ENCODE measurements around the gene PCP4L1. TPM values are rescaled to one million over a fixed set of nuclear protein-coding genes. Genes with fewer than 3 reads are reported as not detected.
"Not testable (repeated sequence)": the region's sequence is repeated elsewhere in the genome, so short reads cannot be mapped to it uniquely, and the experiment has no call there.

Gene PCP4L1
- total and polyA plus RNA-seq, 2 donors (not counting 1 experiment from before 2014, with no cell fraction given): not detected

DNA sequence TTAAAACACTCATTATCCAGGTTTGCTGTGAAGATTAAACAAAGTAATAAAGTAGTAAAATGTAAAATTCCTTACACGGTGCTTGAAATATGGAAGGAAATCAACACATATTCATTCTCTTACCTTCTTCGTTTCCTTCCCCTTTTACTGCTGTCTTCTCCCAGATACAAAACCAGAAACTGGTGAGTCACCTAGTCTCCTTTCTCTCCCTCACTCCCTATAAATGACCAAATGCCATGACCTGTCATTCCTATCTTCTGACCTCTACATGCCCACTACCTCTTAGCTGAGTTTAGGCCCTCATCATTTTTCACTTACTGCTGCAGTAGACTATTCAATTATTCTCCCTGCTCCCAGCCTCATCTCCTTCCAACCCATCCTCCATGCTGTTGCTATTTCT lies 16.2 kb upstream of the PCP4L1 start:
- H2AFZ ChIP-seq (ENCODE audit: low read length): no peak overlapping the region
- H3K4me3 ChIP-seq (replicated peaks in 1 of 4; ENCODE audit: control extremely low read depth in 1 of 4, insufficient read depth in 1 of 4, low read depth in 3 of 4, low read length in 4 of 4): no peak overlapping the region
- DNase-seq (ENCODE audit: low read depth in 2 of 2): no peak
- H3K4me2 ChIP-seq (ENCODE audit: extremely low read depth, insufficient read depth, low read length): no peak overlapping the region
- no peaks in the 10 kb centered on the region for H3K9me3 ChIP-seq (ENCODE audit: control insufficient read depth, insufficient read depth, low read depth, low read length)
- no peak for TF ChIP-seq EZH2 (IDR thresholded peaks at IDR 0.05; ENCODE audit: low read length, missing control alignments)
- TF ChIP-seq, protein P1, sequence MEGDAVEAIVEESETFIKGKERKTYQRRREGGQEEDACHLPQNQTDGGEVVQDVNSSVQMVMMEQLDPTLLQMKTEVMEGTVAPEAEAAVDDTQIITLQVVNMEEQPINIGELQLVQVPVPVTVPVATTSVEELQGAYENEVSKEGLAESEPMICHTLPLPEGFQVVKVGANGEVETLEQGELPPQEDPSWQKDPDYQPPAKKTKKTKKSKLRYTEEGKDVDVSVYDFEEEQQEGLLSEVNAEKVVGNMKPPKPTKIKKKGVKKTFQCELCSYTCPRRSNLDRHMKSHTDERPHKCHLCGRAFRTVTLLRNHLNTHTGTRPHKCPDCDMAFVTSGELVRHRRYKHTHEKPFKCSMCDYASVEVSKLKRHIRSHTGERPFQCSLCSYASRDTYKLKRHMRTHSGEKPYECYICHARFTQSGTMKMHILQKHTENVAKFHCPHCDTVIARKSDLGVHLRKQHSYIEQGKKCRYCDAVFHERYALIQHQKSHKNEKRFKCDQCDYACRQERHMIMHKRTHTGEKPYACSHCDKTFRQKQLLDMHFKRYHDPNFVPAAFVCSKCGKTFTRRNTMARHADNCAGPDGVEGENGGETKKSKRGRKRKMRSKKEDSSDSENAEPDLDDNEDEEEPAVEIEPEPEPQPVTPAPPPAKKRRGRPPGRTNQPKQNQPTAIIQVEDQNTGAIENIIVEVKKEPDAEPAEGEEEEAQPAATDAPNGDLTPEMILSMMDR (conservative IDR thresholded peaks at IDR 0.05 in 1 of 2, IDR thresholded peaks at IDR 0.05 in 1 of 2; ENCODE audit: low read depth in 1 of 2, low read length in 2 of 2): no peak
- H3K9ac ChIP-seq (ENCODE audit: insufficient read depth, low read length): no peak overlapping the region
- no peaks in the 10 kb centered on the region for H3K27me3 ChIP-seq (ENCODE audit: control insufficient read depth, insufficient read depth, low read length)
- no peaks in the 10 kb centered on the region for H3K4me1 ChIP-seq (ENCODE audit: control insufficient read depth, extremely low read depth, insufficient read depth, low read length)
- no peaks in the 10 kb centered on the region for H4K20me1 ChIP-seq (ENCODE audit: control insufficient read depth, extremely low read depth, insufficient read depth, low read length)
- H3K36me3 ChIP-seq (ENCODE audit: control insufficient read depth, insufficient read depth, low read length): no peaks in the 10 kb centered on the region
- no peak overlapping the region for H3K27ac ChIP-seq (ENCODE audit: insufficient read depth, low read length)
- H3K79me2 ChIP-seq (ENCODE audit: control insufficient read depth, insufficient read depth, low read length): no peaks in the 10 kb centered on the region

DNA sequence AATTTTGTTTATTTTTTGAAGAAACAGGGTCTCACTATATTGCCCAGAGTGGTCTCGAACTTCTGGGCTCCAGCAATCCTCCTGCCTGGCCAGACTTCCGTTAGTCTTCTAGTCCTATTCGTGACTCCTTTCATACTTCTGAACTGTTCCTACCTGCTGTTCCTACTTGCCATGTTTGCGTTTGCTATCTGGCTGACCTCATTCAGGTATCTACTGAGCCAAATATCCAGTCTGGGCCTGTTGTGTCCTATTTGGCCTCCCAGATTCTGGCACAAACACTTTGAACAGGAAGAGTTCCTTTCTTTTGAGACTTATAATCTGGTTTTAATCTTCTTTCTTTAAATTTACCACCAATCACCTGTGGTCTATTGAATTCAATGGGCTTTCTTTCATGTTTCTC lies 13.7 kb upstream of the PCP4L1 start:
- TF ChIP-seq, protein P1 (conservative IDR thresholded peaks at IDR 0.05 in 1 of 2, IDR thresholded peaks at IDR 0.05 in 1 of 2; ENCODE audit: low read depth in 1 of 2, low read length in 2 of 2): no peak
- no peak for TF ChIP-seq EZH2 (IDR thresholded peaks at IDR 0.05; ENCODE audit: low read length, missing control alignments)
- Histone ChIP-seq H3K27ac (ENCODE audit: insufficient read depth, low read length) (no peak overlapping the region), H3K4me3 (replicated peaks in 1 of 4; ENCODE audit: control extremely low read depth in 1 of 4, insufficient read depth in 1 of 4, low read depth in 3 of 4, low read length in 4 of 4) (no peak overlapping the region), H2AFZ (ENCODE audit: low read length) (no peak overlapping the region), H3K4me2 (ENCODE audit: extremely low read depth, insufficient read depth, low read length) (no peak overlapping the region), H3K79me2 (ENCODE audit: control insufficient read depth, insufficient read depth, low read length) (no peaks in the 10 kb centered on the region), H3K4me1 (ENCODE audit: control insufficient read depth, extremely low read depth, insufficient read depth, low read length) (no peaks in the 10 kb centered on the region), H3K36me3 (ENCODE audit: control insufficient read depth, insufficient read depth, low read length) (no peaks in the 10 kb centered on the region), H4K20me1 (ENCODE audit: control insufficient read depth, extremely low read depth, insufficient read depth, low read length) (no peaks in the 10 kb centered on the region), H3K27me3 (ENCODE audit: control insufficient read depth, insufficient read depth, low read length) (peaks cover 3% of the 10 kb centered on the region), H3K9ac (ENCODE audit: insufficient read depth, low read length) (no peak overlapping the region), H3K9me3 (ENCODE audit: control insufficient read depth, insufficient read depth, low read depth, low read length) (no peaks in the 10 kb centered on the region)
- no peak for DNase-seq (ENCODE audit: low read depth in 2 of 2)

DNA sequence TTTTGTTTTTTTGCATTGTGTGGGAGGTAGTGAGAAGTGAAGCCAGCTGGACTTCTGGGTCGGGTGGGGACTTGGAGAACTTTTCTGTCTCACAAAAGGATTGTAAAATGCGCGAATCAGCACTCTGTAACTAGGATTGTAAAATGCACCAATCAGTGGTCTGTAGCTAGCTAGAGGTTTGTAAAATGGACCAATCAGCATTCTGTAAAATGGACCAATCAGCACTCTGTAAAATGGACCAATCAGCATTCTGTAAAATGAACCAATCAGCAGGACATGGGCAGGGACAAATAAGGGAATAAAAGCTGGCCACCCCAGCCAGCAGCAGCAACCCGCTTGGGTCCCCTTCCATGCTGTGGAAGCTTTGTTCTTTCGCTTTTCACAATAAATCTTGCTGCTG lies 8.4 kb upstream of the PCP4L1 start:
- not testable (repeated sequence) for H3K27me3 ChIP-seq (ENCODE audit: control insufficient read depth, insufficient read depth, low read length); H4K20me1 ChIP-seq (ENCODE audit: control insufficient read depth, extremely low read depth, insufficient read depth, low read length); H3K4me1 ChIP-seq (ENCODE audit: control insufficient read depth, extremely low read depth, insufficient read depth, low read length)

More for the DNA sequence above, 8.4 kb upstream of the PCP4L1 start:
- not testable (repeated sequence) for H3K4me2 ChIP-seq (ENCODE audit: extremely low read depth, insufficient read depth, low read length); H3K27ac ChIP-seq (ENCODE audit: insufficient read depth, low read length); H3K79me2 ChIP-seq (ENCODE audit: control insufficient read depth, insufficient read depth, low read length); H2AFZ ChIP-seq (ENCODE audit: low read length); H3K9ac ChIP-seq (ENCODE audit: insufficient read depth, low read length); H3K9me3 ChIP-seq (ENCODE audit: control insufficient read depth, insufficient read depth, low read depth, low read length); H3K4me3 ChIP-seq (replicated peaks in 1 of 4; ENCODE audit: control extremely low read depth in 1 of 4, insufficient read depth in 1 of 4, low read depth in 3 of 4, low read length in 4 of 4); H3K36me3 ChIP-seq (ENCODE audit: control insufficient read depth, insufficient read depth, low read length); DNase-seq (ENCODE audit: low read depth in 2 of 2)
